ENCODE measurements around the gene TMEM120B.

Gene TMEM120B

DNA sequence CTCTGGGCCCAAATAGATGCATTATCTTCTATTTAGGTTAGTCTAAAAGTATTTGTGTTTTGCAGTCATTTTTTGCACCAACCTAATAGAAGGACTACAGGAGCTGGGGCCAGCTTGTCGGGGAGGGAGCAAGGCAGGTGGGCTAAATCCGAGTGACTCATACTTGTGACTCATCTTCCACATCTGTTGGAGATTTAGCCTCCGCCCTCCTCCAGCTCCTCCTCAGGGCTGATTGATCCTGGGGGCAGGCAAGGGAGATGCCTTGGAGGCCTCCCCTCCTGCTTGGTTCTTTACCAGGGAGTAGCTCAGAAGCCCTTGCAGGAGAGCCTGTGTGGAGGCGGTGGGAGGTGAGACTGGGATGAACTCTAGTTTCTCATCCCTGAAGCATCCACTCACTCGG is 53.0 kb downstream of the TMEM120B start:
- Histone ChIP-seq H3K27me3 (ENCODE audit: low read depth) (no peaks in the 10 kb centered on the region), H3K4me3 (no peak overlapping the region), H3K36me3 (replicated peaks) (peaks cover 17% of the 10 kb centered on the region; the same call in 1 of the 2 replicates), H3K9me3 (no peaks in the 10 kb centered on the region), H3K4me1 (no peaks in the 10 kb centered on the region)
- DNase-seq (ENCODE audit: low spot score in 2 of 2): no peak
- in situ Hi-C loops (cut with MboI; ENCODE audit: low sequenced_read_pairs): no loop called here

DNA sequence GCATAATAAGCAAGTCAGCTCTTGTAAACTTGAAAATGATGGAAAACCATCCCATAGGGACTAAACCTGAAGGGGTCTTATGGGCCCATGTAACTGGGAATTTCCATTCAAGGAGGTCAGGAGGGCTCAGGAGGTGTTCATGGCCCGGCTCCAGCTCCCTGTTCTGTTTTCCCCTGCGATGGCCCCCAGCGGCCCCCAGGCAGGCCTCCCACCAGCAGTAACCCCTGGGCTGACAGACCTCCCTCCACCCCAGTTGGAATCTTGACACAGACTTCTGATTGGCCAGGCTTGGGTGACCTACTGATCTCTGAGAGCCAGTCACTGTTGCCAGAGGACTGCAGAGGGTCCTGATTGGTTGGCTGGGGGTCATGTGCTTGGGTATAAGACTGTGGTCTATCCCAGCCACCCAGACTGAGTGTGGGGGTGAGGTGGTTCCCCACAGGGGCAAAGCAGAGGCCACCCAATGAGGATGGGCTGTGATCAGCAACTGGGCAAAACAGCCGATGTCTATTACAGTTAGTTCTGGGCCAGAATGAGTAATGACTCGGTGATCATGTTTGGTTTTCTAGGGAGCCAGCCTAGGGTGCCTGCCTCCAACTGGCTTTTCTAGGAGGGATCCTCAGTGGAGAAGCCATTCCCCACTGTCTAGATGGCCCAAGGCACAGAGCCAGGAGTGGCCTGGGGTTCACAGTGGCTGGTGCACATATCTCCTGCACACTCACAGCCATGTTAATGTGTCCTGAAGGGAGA is 53.9 kb downstream of the TMEM120B start:
- in situ Hi-C loops (cut with MboI; ENCODE audit: low sequenced_read_pairs): no loop called here
- no peak overlapping the region for H3K4me3 ChIP-seq
- no peaks in the 10 kb centered on the region for H3K4me1 ChIP-seq
- no peak for DNase-seq (ENCODE audit: low spot score in 2 of 2)
- H3K36me3 ChIP-seq (replicated peaks): peaks cover 17% of the 10 kb centered on the region; the same call in 1 of the 2 replicates
- no peaks in the 10 kb centered on the region for H3K27me3 ChIP-seq (ENCODE audit: low read depth)
- no peaks in the 10 kb centered on the region for H3K9me3 ChIP-seq

DNA sequence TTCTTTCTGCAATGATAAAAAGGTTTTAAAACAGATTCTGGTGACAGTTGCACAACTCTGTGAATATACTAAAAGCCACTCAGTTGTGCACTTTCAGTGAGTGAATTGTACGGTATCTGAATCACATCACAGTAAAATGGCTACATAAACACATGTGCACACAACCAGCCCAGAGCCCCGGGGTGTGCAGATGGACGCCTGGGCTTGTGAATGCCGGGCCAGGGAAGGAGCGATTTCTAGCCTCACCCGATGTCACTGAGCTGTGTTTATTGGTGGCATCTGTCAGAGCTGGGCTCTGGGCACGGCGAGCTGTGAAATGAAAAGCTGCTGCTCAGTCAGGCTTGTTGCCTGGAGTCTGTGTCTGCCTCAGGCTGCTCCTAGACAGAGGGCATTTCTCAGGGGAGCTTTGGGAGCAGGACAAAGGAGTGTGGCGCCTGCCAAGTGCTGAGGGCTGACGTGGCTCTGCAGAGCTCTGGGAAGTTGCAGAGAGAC is 55.0 kb downstream of the TMEM120B start:
- no peak for DNase-seq (ENCODE audit: low spot score in 2 of 2)
- Histone ChIP-seq H3K36me3 (replicated peaks) (peaks cover 17% of the 10 kb centered on the region; the same call in 1 of the 2 replicates), H3K4me3 (no peak overlapping the region), H3K9me3 (no peaks in the 10 kb centered on the region), H3K4me1 (no peaks in the 10 kb centered on the region), H3K27me3 (ENCODE audit: low read depth) (no peaks in the 10 kb centered on the region)
- in situ Hi-C loops (cut with MboI; ENCODE audit: low sequenced_read_pairs): no loop called here

DNA sequence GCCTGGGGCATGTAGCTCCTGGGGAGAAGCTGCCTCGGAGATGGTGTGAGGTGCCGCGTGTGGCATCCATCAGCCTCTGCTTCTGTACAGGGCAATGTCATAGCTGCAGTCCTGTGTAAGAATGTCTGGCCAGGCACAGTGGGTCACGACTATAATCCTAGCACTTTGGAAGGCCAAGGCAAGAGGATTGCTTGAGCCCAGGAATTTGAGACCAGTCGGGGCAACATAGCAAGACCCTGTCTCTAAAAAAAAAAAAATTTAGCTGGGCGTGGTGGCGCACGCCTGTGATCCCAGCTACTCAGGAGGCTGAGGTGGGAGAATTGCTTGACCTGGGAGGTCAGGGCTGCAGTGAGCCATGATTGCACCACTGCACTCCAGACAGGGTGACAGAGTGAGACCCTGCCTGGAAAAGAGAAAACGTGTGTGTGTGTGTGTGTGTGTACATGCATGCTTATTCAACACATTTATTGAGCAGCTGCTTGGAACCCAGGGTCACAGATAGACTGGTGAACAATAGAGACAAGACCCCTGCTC is 56.8 kb downstream of the TMEM120B start:
- in situ Hi-C loops (cut with MboI; ENCODE audit: low sequenced_read_pairs): no loop called here
- no peak for DNase-seq (ENCODE audit: low spot score in 2 of 2)
- Histone ChIP-seq H3K27me3 (ENCODE audit: low read depth) (no peaks in the 10 kb centered on the region), H3K4me3 (no peak overlapping the region), H3K36me3 (replicated peaks) (peaks cover 11% of the 10 kb centered on the region; the same call in 1 of the 2 replicates), H3K4me1 (peaks cover 3% of the 10 kb centered on the region; the same call in 1 of the 2 replicates), H3K9me3 (no peaks in the 10 kb centered on the region)

DNA sequence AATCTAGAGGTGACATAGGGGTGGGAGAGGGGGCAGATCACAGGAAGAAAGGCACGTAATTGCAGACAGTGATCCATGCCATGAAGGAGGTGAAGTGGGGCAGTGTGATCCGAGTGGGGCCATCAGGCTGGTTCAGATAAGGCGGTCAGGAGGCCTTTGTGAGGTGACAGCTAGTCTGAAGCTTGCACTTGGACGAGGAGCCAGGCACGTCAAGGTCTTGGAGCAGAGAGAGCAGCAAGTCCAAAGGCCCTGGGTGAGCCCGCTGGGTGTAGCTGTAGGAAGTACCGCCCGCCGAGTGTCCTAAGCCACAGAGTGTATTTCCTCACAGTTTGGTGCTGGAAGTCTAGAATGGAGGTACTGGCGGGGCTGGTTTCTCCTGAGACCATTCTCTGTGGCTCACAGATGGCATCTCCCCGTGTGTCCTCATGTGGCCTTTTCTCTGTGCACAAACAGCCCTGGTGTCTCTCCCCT is 57.3 kb downstream of the TMEM120B start:
- Histone ChIP-seq H3K4me3 (no peak overlapping the region), H3K36me3 (replicated peaks) (peaks cover 6% of the 10 kb centered on the region; the same call in 1 of the 2 replicates), H3K4me1 (peaks cover 3% of the 10 kb centered on the region; the same call in 1 of the 2 replicates), H3K9me3 (no peaks in the 10 kb centered on the region), H3K27me3 (ENCODE audit: low read depth) (no peaks in the 10 kb centered on the region)
- in situ Hi-C loops (cut with MboI; ENCODE audit: low sequenced_read_pairs): no loop called here
- no peak for DNase-seq (ENCODE audit: low spot score in 2 of 2)

DNA sequence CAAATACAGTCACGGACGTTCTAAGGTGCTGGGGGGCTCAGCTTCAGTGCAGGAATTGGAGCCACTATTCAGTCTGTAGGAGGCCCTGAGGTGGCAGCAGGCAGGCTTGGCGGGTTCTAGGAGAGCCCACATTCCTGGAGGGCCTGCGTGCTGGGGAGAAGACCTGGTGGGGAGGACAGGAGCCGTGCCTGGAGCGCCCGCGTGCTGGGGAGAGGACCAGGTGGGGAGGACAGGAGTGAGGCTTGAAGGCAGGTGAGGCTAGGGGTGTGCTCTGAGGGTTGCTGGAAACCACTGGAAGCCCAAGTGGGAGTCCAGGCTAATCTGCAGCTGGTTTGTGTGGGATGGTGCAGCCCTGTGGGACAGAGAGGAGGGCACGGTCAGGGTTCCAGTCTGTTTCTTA is 57.8 kb downstream of the TMEM120B start:
- Histone ChIP-seq H3K9me3 (no peaks in the 10 kb centered on the region), H3K27me3 (ENCODE audit: low read depth) (no peaks in the 10 kb centered on the region), H3K36me3 (replicated peaks) (peaks cover 6% of the 10 kb centered on the region; the same call in 1 of the 2 replicates), H3K4me1 (peaks cover 3% of the 10 kb centered on the region; the same call in 1 of the 2 replicates), H3K4me3 (no peak overlapping the region)
- in situ Hi-C loops (cut with MboI; ENCODE audit: low sequenced_read_pairs): no loop called here
- DNase-seq (ENCODE audit: low spot score in 2 of 2): no peak

DNA sequence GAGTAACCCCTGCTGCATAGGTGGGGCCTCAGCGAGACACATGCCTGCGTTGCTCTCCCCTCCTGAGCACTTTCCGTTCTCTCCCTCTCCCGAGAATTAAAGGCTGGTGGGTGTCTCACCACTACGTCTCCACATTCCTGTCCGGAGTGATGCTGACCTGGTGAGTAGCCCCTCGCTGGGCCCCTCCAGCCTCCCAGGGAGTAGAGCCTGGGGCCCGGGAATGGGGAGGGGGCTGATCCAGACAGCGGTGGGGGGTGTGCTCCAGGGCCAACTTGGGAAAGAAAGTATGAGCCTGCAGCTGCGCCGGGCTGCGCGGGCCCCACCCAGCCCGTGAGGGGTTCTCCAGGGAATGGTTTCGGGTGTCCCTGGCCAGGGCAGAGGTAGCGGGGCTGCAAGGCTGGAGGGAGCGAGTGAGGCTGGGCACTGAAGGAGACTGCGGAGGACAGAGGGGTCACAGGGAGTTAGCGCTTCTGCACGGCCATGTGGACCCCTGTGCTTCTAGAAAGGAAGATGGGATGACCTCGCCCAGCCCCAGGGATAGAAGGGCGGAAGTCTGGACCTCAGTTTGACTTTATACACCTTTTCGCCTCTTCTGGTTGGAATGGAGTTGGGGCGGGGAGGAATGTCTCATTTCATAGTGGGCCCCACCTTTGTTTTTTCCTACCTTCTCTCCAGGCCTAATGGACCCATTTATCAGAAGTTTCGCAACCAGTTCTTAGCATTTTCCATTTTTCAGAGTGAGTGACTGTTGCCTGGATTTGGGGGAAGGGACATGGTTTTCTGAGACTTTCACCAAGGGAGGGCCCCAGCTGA is 58.5 kb downstream of the TMEM120B start:
- Histone ChIP-seq H3K9me3 (no peaks in the 10 kb centered on the region), H3K4me1 (peaks cover 3% of the 10 kb centered on the region; the same call in 1 of the 2 replicates), H3K4me3 (no peak overlapping the region), H3K27me3 (ENCODE audit: low read depth) (no peaks in the 10 kb centered on the region), H3K36me3 (replicated peaks) (peaks cover 9% of the 10 kb centered on the region; the same call in 1 of the 2 replicates)
- in situ Hi-C loops (cut with MboI; ENCODE audit: low sequenced_read_pairs): no loop called here
- DNase-seq (ENCODE audit: low spot score in 2 of 2): no peak

DNA sequence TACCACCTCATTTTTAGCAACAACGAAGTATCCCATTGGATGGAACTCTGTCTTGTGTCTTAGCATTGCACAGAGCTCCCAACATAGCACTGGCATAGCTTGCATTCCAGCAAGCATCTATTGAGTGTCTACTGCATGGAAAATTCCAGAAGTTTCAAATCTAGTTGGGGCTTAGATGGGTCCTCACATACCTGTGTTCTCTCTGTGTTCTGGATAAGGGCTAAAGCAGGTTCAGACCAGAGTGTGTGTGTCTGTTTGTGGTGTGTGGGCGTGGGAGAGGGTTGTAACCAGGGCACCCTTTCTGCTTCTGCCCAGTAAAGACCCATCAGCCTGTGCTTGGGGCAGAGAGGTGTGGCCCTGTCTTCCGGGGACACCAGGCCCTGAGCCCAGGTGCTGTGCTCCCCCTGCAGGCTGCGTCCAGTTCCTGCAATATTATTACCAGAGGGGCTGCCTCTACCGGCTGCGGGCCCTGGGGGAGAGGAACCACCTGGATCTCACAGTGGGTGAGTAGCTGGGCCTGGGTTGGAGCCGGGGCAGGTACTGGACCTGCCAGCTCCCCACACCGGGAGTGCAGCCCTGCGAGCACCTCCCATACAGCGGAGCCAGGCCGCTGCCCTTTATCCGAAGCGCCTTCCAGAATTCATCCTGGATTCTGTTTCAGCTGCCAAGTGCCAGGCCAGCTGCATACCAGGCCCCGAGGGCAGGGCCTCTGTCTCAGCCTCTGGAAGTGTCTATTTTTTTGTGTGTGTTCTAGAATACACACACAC is 60.6 kb downstream of the TMEM120B start:
- Histone ChIP-seq H3K4me3 (no peak overlapping the region), H3K9me3 (no peaks in the 10 kb centered on the region), H3K27me3 (ENCODE audit: low read depth) (no peaks in the 10 kb centered on the region), H3K4me1 (peaks cover 3% of the 10 kb centered on the region; the same call in 1 of the 2 replicates), H3K36me3 (replicated peaks) (peaks cover 6% of the 10 kb centered on the region; the same call in 1 of the 2 replicates)
- in situ Hi-C loops (cut with MboI; ENCODE audit: low sequenced_read_pairs): no loop called here
- peak; percentile 63 to 87 for DNase-seq (ENCODE audit: low spot score in 2 of 2)

DNA sequence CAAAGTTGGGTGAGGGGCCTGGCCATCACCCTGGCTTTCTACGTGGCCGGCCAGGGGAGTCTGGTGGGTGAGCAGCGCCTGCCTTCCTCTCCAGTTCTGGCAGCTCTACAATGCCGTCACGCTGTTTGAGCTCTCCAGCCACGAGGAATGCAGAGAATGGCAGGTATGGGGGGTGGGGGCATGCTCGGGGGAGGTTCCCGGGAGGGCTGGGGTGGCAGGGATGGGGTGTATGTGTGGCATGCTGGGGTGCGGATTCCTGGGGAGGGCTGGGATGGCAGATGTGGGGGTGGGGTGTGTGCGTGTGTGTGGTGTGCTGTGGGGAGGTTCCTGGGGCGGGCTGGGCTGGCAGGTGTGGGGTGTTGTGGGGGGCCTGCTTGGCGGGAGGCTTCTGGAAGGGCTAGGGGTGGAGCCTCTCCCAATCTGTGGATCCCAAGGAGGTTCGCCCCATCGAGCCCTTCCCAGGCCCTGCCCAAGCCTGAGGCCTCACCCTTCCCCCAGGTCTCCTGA is 62.5 kb downstream of the TMEM120B start:
- in situ Hi-C loops (cut with MboI; ENCODE audit: low sequenced_read_pairs): loop anchor here (5.0 kb wide), 1 partner anchor 83 kb away; no protein-coding TSS in a partner anchor
- Histone ChIP-seq H3K27me3 (ENCODE audit: low read depth) (no peaks in the 10 kb centered on the region), H3K4me3 (no peak overlapping the region), H3K9me3 (no peaks in the 10 kb centered on the region), H3K36me3 (replicated peaks) (peaks cover 22% of the 10 kb centered on the region), H3K4me1 (peaks cover 3% of the 10 kb centered on the region; the same call in 1 of the 2 replicates)
- DNase-seq (ENCODE audit: low spot score in 2 of 2): no peak

DNA sequence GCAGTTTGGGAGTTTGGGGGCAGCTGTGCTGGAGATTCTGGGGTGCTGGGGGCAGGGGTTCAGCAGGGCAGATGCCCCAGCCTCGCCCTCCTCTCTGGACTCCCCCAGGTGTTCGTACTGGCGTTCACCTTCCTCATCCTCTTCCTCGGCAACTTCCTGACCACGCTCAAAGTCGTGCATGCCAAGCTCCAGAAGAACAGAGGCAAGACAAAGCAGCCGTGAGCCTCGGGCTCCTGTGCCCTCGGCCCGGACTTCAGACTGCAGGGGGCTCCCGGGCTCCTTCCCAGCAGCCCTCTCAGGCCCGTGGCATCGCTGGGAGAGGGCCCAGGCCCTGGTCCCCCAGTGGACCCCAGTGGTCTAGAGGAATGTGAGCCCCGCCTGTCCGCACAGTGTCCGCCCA is 62.9 kb downstream of the TMEM120B start:
- Histone ChIP-seq H3K4me1 (peaks cover 3% of the 10 kb centered on the region; the same call in 1 of the 2 replicates), H3K27me3 (ENCODE audit: low read depth) (no peaks in the 10 kb centered on the region), H3K9me3 (no peaks in the 10 kb centered on the region), H3K36me3 (replicated peaks) (peaks cover 26% of the 10 kb centered on the region), H3K4me3 (no peak overlapping the region)
- in situ Hi-C loops (cut with MboI; ENCODE audit: low sequenced_read_pairs): loop anchor here (5.0 kb wide), 1 partner anchor 83 kb away; no protein-coding TSS in a partner anchor
- no peak for DNase-seq (ENCODE audit: low spot score in 2 of 2)

DNA sequence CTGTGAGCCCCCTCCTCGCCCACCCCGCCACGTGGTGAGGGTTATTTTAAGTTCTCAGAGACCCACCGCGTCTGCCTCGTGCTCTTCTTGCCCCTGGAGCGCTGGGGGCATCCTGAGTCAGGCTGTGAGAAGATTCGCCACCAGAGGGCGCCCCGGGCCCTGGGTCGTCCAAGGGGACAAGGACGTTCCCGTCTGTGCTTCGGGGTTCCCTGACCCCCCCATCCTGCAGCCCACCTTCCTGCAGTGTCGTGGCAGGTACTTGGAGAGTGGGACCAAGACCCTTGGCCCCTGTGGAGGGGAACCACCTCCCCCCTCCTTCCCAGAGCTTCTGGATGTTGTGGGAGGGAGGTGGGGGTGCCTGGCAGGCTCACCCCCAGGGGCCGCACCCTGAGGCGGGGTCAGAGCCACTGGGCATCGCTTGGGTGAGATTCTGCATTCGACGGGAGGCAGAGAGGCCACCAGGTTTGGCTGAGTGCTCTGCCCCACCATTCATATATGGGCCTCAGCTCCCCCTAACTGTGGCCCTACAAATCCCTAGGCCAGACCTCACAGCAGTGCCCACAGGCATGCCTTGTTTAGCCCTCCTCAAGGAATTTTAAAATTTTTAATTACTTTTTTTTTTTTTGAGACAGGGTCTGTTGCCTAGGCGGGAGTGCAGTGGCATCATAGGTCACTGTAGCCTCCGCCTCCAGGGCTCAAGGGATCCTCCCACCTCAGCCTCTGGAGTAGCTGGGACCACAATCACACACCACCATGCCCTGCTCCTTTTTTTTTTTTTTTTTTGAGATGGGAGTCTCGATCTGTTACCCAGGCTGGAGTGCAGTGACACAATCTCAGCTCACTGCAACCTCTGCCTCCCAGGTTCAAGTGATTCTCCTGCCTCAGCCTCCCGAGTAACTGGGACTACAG is 63.9 kb downstream of the TMEM120B start:
- Histone ChIP-seq H3K36me3 (replicated peaks) (peaks cover 36% of the 10 kb centered on the region), H3K4me1 (peaks cover 4% of the 10 kb centered on the region), H3K27me3 (ENCODE audit: low read depth) (no peaks in the 10 kb centered on the region), H3K4me3 (no peak overlapping the region), H3K9me3 (no peaks in the 10 kb centered on the region)
- DNase-seq (ENCODE audit: low spot score in 2 of 2): peak; percentile 38 to 91
- in situ Hi-C loops (cut with MboI; ENCODE audit: low sequenced_read_pairs): loop anchor here (5.0 kb wide), 1 partner anchor 84 kb away; no protein-coding TSS in a partner anchor
